SIG-M5 treated with dmso at 0.1 percent for 504 hours (cell line): ENCODE results near the gene BSND.
"Not testable (repeated sequence)": the region's sequence is repeated elsewhere in the genome, so short reads cannot be mapped to it uniquely, and the experiment has no call there.

ENCODE experiments used
- DNase-seq: peaks from one replicate; lab custom pipeline; 2025; ENCODE audit not compliant: unreplicated experiment; lab: John Stamatoyannopoulos, UW

Gene BSND

DNA sequence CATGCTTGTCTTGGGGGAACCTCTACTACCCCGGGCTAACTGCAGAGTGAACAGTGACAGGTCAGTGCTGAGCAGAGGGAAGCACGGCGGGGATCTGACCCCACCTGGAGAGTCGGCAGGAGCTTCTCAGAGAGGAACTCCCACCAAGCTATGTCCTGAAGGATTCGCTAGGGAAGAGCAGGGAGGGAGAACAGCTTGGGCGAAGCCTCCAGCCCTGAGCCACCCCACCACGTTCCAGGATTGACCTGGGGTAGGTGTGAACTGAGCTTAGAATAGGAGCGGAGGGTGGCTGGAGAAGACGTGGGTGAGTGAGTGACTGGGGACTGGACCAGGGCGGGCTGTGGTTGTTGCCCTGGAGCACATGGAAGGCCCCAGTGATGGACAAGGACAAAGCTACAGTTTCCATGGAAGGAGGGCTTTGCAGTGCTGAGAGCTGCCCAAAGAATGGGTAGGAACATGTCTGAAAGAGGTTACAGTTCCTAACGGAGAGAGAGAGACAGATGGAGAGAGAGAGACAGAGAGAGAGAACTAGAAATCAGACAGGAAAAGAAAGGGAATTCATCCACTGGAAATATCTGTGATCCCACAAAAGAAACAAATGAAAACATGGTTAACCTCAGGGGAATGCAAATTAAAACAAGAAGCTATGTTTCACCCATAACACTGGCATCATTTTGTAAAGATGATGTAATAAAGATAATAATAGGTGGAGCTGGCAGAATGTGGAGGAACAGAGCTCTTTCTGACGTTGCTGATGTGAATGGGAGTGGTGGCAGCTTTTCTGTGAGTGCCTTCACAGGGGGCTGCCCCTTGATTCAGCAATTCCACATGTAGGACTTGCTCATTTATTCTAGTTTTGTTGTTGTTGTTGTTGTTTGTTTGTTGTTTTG lies 17.2 kb downstream of the BSND start:
- DNase-seq = no peak

DNA sequence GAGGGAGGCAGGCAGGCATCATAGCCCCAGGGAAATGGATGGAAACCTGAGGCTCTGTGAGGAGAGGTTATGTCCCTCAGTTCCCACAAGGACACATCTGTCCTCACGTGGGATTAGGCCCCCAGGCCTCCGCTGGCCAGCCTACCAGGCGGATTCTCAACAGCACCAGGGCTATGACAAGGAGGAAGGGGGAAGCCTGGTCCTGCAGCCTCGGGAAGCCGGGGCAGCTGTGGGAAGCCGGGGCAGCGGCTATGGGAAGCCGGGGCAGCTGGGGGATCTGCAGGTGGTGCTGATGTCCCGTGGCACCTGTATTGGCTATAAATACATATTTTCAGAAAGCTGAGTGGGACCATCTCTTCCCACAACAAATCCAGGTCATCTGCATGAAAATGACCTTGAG lies 19.7 kb downstream of the BSND start:
- no peak for DNase-seq

DNA sequence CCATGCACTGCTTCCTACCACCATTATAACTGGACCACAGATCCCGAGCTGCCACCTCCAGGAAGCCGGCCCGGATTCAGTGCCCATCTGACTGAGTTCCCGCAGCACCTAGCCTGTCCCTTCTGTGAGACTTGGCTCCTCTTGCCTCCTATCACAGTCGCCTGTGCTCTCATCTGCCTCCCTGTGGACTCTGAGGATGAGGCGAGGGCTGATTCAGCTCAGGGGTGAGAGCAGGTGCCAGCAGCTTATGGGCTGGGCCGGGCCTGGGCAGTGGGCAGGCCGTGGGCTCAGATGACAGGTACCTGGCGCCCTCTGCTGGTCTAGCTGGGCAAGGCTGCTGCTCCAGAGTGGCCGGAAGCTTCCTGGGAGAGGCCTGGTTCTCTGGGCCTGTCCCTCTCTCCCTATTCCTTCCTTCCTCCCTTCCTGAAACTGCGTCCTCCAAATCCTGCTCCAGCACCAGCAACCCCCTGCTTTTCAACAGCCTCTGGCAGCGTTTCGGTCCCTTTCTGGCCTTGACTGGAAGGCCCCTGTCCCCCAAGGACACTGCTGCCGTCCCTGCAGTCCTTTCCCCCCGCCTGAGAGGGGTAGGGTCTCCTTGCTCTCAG lies 23.3 kb downstream of the BSND start:
- DNase-seq = peak; percentile 63

DNA sequence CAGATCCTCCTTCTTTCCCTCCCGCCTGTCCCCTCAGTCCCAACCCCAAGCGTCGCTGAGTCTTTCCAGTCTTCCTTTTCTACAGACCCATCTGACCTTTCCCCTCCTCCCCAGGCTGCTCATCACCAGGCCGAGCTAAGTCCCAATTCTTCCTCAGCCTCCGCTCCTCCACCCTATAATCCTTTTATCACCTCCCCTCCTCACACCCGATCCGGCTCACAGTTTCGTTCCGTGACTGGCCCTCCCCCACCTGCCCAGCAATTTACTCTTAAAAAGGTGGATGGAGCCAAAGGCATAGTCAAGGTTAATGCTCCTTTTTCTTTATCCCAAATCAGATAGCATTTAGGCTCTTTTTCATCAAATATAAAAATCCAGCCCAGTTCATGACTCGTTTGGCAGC lies 25.4 kb downstream of the BSND start:
- DNase-seq = not testable (repeated sequence)

DNA sequence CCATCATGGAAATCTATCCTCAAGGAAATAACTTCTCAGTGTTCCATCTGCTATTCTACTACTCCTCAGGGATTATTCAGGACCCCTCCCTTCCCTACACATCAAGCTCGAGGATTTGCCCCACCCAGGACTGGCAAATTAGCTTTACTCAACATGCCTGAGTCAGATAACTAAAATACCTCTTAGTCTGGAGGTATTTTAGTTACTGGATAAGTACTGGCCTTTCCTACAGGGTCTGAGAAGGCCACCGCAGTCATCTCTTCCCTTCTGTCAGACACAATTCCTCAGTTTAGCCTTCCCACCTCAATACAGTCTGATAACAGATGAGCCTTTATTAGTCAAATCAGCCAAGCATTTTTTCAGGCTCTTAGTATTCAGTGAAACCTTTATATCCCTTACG lies 27.9 kb downstream of the BSND start:
- not testable (repeated sequence) for DNase-seq

DNA sequence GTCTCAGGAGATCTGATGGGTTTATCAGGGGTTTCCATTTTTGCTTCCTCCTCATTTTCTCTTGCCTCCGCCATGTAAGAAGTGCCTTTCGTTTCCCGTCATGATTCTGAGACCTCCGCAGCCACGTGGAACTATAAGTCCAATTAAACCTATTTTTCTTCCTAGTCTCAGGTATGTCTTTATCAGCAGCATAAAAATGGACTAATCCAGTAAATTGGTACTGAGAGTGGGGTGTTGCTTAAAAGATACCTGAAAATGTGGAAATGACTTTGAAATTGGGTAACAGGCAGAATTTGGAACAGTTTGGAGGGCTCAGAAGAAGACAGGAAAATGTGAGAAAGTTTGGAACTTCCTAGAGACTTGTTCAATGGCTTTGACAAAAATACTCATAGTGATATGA lies 32.4 kb downstream of the BSND start:
- DNase-seq = not testable (repeated sequence)

DNA sequence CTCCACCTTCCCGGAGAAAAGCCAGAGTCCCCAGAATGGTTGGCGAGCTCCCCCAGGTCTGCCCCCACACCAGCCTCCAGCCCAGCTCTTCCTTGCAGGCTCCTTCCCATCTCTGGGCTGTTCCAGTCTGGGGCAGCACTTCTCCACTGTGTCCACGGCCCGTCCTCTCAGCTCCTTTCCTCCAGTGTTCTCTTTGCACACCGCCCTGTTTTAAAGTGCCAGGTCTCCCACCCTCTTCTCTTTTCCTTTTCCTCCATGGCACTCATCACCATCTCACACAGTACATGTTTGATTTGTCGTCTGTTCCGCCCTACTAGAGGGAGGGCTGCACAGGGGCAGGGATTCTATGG lies 34.5 kb downstream of the BSND start:
- no peak for DNase-seq

DNA sequence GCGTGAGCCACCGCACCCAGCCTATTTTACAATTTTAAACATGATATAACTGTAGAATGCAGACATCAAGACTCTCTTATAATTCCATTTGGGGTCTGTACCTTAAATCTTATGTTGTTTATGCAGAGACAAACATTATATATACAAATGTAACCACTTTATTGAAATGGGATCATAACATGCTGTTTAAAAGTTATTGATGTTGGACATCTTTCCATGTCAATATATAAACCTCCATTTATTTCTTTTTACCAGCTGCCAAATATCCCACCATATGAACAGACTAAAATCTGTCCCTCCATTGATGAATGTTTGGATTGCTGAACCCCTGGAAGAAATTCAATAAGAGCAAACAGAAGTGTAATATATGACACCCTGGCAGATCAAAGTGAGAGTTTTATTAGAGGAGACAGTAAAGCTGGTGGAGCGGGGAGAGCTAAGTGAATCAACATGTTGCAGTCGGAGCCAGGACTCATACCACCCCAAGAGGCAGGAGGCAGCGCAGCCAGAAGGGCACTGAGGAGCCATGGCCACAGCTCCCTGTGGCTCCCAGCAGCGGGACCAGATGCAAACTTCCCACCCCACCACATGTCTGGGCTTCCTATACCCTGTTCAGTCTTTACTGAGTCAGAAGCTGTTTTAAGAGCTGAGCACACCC lies 35.9 kb downstream of the BSND start:
- DNase-seq = no peak

DNA sequence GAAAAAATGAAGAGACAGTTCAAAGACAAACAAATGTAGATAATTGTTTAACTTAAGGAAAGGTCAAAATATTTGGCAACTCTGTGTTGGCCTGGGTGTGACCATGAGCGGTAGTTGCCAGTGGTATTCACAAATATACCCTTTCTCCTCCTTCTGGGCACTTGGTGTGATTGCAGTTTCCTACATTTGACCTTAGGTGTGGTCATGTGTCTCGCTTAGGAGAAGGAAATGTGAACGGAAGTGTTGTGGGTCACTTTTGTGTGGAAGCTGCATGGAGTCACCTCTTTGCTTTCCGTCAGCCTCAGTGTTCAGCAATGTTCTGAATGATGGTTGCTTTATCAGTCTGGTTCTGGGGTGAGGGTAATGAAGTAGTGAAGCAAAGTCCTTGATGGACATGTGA lies 37.2 kb downstream of the BSND start:
- DNase-seq = peak; percentile 32

DNA sequence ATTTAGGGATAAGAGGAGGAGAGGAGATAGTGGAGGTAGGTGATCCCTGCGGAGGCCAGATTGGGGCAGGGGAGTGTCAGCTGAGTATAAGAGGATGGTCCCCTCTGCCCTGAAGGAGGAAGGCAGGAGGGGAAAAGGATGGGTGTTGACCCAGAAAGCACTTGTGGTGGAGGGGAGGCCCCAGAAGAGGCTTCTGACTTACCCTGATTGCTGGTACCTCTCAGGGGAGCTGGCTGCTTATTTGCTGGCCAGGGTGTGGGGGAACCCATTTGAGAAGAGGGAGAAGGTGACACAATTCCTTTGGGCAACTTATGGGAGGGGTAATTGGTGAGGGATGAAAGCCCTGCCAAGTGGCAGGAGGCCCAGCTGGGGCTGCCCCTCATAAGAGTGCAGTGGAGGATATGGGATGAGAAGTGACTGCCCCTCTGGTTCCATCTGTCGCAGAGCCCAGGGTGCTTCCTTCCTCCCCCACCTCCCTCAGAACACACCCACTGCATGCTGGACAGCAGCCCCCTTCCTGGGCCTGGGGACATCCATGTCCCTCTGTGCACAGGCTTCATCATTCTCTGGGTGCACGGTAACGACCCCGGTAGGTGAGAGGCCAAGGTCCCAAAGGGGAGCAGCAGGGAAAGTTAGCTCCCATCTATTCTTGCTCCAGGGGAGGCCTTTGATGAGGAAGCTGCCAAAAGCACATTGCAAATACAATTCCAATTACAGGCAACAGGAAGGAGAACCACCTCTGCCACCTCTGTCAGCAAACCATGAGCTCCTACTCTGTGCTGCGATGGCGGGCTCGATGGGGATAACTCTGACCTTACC lies 39.2 kb downstream of the BSND start:
- no peak for DNase-seq

DNA sequence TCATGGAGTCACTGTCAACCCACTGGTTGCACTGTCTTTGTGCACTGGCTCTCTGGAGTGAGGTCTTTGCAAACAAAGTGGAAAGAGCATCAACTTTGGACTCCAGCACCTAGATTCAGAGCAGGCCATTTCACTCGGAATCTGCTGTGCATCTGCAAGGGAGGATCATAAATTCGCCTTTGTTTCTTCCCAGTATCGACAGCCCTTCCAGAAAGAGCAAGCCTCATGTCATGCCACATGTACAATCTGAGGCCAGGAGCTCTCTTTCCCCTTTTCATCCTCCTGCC lies 39.8 kb downstream of the BSND start:
- no peak for DNase-seq

DNA sequence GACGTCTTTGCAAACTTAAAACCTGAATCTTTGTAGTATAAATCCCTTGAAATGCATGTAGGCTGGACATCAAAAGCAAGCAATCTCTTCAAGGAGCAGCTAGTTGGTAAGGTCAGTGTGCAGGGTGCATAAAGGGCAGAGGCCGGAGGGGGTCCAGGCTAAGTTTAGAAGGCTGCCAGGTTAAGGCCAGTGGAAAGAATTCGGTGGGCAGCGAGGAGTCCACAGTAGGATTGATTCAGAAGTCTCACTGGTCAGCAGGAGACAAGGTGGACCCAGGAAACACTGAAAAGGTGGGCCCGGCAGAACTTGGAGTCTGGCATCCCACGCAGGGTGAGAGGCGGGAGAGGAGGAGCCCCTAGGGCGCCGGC lies 40.2 kb downstream of the BSND start:
- no peak for DNase-seq

DNA sequence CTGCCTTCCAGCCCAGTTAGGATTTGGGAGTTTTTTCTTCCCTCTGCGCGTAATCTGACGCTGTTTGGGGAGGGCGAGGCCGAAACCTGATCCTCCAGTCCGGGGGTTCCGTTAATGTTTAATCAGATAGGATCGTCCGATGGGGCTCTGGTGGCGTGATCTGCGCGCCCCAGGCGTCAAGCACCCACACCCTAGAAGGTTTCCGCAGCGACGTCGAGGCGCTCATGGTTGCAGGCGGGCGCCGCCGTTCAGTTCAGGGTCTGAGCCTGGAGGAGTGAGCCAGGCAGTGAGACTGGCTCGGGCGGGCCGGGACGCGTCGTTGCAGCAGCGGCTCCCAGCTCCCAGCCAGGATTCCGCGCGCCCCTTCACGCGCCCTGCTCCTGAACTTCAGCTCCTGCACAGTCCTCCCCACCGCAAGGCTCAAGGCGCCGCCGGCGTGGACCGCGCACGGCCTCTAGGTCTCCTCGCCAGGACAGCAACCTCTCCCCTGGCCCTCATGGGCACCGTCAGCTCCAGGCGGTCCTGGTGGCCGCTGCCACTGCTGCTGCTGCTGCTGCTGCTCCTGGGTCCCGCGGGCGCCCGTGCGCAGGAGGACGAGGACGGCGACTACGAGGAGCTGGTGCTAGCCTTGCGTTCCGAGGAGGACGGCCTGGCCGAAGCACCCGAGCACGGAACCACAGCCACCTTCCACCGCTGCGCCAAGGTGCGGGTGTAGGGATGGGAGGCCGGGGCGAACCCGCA lies 40.8 kb downstream of the BSND start, which contains the start of gene PCSK9:
Gene PCSK9, plus strand, starts transcription at position 207 of the 741 bp plus-strand sequence. Its CDS starts 290 bp downstream, at position 497.
- DNase-seq = no peak

DNA sequence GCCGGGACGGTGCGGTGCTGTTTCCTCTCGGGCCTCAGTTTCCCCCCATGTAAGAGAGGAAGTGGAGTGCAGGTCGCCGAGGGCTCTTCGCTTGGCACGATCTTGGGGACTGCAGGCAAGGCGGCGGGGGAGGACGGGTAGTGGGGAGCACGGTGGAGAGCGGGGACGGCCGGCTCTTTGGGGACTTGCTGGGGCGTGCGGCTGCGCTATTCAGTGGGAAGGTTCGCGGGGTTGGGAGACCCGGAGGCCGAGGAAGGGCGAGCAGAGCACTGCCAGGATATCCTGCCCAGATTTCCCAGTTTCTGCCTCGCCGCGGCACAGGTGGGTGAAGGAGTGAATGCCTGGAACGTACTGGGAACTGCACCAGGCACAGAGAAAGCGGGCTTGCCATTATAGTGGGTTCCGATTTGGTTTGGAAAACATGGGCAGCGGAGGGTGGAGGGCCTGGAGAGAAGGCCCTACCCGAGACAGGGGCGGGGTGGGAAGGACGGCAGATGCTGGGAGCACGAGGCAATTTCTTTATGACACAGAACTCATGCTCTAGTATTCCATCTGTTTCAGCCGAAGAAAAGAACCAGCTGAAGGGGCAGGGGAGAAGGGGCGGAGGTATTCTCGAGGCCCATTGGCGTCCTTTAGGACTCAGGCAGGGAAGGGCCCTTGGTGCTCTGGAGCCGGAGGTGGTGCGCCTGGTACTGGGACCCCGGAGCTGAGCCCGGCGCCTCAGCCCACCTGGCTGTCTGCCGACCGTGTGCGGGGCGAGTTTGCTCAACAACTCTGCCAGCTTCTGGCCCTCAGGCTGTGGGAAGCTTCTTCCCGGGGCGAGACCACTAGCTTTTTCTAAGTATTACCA lies 41.6 kb downstream of the BSND start:
- DNase-seq = no peak

DNA sequence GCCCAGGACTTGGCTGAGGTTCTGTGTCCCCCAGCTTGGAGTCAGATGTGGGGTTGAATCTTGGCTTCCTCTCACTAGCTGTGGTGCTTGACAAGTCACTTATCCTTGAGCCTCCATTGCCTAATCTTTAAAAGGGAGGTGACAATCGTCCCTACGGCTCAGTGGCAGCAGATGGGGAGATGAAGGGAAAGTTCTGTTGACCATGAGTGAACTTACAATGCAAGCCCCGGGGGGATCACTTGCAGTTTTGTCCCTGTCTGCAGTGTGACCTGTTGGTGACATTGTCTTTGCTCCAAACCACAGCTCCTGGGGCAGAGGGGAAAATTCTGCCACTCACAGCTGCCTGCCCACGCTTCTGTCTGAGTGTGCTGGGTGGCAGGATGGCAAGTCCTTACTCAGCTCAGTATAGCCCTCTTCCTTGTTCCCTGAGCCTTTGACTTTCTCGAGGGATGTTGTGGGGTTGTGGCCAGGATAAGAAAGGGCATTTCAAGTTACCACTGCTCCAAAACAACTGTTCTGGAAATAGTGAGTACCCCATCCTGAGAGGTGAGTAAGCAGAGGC lies 42.3 kb downstream of the BSND start:
- no peak for DNase-seq

DNA sequence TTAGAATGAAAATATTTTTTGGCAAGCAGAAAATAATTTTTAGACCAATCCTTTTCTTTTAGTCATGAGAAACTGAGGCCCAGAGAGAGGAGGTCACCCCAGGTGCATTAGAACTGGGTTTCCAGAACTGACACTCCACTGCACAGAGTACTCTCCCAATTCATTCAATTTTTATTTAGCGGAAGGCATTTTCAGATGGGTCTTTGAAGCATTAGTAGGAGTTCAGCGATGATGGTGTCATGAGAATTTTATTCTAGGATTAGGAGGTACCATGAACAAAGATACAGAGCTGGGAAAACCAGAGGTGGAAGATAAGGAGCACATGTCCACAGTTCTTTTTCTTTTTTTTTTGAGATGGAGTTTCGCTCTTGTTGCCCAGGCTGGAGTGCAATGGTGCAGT lies 42.9 kb downstream of the BSND start:
- DNase-seq = no peak

DNA sequence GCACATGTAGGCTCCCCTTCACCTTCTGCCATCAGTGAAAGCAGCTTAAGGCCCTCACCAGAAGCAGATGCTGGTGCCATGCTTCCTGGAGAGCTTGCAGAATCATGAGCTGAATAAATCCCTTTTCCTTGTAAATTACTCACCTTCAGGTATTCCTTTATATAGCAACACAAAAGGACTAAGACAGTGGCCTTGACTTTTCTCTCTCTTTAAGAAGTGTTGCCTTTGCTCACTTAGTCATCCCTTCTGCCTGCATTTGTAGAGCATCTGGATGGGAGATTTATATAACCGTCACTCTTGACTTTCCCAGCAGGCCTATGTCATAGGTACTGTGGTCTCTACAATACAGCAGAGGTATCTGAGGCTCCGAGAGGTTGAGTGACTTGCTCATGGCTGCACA lies 44.3 kb downstream of the BSND start:
- DNase-seq = no peak

DNA sequence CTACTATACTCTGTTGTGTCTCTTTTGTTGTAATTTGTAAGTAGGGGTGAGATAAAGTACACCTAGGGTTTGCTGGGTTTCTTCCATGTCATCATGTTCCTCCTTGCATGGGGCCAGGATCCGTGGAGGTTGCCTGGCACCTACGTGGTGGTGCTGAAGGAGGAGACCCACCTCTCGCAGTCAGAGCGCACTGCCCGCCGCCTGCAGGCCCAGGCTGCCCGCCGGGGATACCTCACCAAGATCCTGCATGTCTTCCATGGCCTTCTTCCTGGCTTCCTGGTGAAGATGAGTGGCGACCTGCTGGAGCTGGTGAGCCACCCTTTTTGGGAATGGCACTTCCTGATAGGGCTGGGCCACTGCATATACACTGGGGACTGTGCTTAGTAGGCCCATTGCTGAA lies 45.0 kb downstream of the BSND start:
- no peak for DNase-seq

DNA sequence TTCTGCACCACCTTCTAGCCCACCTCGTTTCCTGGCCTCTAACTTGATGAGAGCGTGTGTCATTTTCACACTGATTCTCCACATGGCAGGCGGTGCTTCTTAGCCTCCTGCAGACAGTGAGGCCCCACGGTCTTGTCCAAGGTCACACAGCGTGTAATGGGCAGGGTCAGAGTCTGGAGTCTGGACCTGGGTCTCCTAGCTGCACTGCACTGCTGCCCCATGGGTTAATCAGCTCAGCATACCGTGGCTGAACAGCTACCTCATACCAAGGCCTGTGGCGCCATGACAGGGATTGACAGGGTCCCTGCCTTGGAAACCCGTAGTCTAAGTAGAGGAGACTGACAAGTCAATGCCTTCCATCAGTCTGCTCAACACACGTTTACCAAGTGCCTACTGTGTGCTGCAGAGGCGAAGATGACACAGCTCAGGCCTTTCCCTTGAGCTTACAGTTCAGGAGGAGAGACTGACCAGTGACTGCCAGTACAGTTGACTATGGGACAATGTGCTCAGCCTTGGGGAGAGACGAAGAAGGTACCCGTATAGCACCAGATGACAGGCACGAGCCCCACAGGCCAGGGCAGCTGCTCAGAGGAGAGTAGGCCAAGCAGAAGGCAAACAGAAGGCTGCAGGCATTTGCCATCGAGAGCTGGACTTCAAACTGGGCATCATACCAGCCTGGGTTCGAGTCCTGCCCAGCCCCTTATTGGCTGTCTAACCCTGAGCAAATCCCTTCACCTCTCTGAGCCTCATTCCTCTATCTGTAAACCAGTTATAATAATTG lies 46.1 kb downstream of the BSND start:
- no peak for DNase-seq
